ENCODE data around the gene SAC3D1. TPM values are rescaled to one million over a fixed set of nuclear protein-coding genes. Genes with fewer than 3 reads are reported as not detected.

Gene SAC3D1
- total RNA-seq, 1 donor from 2014 or later: 14.3 TPM

DNA sequence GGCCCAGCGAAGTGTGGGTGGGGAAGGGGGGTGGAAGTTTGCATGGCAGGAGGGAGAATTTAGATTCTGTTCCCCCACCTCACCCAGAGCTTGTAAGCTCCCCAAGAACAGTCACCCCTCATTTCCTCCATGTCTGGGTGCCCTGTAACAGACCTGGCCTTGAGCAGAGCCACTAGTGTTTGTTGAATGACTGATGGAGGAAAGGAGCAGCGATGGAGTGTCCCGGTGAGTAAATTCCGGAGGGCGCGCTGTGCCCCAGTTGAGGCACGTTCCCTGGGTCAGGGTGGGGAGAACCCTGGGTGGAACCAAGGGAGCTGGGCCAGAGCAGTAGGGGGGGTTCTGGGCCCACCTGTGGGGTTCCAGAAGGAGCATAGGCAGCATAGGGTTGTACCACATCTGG, 16.5 kb downstream of the SAC3D1 start:
- no peaks in the 10 kb centered on the region for H3K9me3 Mint-ChIP-seq (ENCODE audit: low read depth)
- peaks cover 12% of the 10 kb centered on the region for H3K27me3 Mint-ChIP-seq (ENCODE audit: low read depth)
- H3K36me3 Mint-ChIP-seq (ENCODE audit: low read depth): no peaks in the 10 kb centered on the region
- no peak for DNase-seq (ENCODE audit: low spot score)
- TF ChIP-seq CTCF (IDR thresholded peaks at IDR 0.05): no peak
- H3K27ac Mint-ChIP-seq (ENCODE audit: unreplicated experiment): no peak overlapping the region
- no peak overlapping the region for H3K4me3 Mint-ChIP-seq (ENCODE audit: unreplicated experiment)
- H3K4me1 Mint-ChIP-seq (ENCODE audit: low read depth): no peaks in the 10 kb centered on the region

- Mint-ChIP-seq H3K4me3 (ENCODE audit: unreplicated experiment) (no peak overlapping the region), H3K27me3 (ENCODE audit: low read depth) (peaks cover 12% of the 10 kb centered on the region)
- no peak for TF ChIP-seq CTCF (IDR thresholded peaks at IDR 0.05)
Measured at GRCh38 chr11:65058012-65058411, 17.0 kb downstream of the SAC3D1 start.

DNA sequence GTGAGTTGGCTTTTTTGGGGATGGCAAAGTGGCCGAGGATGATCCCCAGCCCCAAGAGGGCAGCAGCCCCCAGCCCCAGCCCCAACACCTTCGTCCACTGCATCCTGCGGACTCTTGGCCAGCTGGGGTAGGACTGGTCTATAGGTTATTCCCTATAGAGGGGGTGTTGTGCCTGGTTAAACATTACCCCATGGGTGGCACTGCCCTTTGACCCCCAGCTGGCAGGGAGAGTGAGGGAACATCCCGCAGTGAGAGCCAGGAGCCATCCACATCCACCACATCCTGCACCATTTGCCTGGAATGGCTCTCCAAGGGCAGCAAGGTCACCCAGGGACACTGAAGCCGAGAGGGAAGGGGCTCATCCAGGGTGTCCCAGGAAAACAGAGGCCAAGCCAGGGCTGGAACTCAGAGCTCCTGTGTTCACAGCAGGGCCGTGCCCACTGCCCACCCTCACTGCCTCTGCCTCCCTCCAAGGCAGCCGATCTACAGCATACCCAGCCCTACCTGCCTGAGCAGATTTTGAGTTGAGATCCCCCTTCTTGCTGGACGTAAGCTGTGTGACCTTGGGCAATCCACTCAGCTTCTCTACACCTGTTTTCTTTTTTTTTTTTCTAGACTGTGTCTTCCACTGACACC, 17.5 kb downstream of the SAC3D1 start, which contains the start of gene NAALADL1:
NAALADL1 (minus strand) TSS at position 135 of the 636 bp plus-strand sequence; CDS start at position 103, 32 bp downstream.
- no peaks in the 10 kb centered on the region for H3K36me3 Mint-ChIP-seq (ENCODE audit: low read depth)
- peaks cover 8% of the 10 kb centered on the region for H3K27me3 Mint-ChIP-seq (ENCODE audit: low read depth)
- no peaks in the 10 kb centered on the region for H3K4me1 Mint-ChIP-seq (ENCODE audit: low read depth)
- no peak for TF ChIP-seq CTCF (IDR thresholded peaks at IDR 0.05)
- no peak for DNase-seq (ENCODE audit: low spot score)
- no peak within 1 kb of the TSS for H3K27ac Mint-ChIP-seq (ENCODE audit: unreplicated experiment)
- H3K4me3 Mint-ChIP-seq (ENCODE audit: unreplicated experiment): no peak within 1 kb of the TSS
- no peaks in the 10 kb centered on the region for H3K9me3 Mint-ChIP-seq (ENCODE audit: low read depth)

More at GRCh38 chr11:65058012-65058411, 17.0 kb downstream of the SAC3D1 start:
- DNase-seq (ENCODE audit: low spot score): no peak
- H3K4me1 Mint-ChIP-seq (ENCODE audit: low read depth): no peaks in the 10 kb centered on the region
- H3K36me3 Mint-ChIP-seq (ENCODE audit: low read depth): no peaks in the 10 kb centered on the region
- H3K27ac Mint-ChIP-seq (ENCODE audit: unreplicated experiment): no peak overlapping the region
- H3K9me3 Mint-ChIP-seq (ENCODE audit: low read depth): no peaks in the 10 kb centered on the region

DNA sequence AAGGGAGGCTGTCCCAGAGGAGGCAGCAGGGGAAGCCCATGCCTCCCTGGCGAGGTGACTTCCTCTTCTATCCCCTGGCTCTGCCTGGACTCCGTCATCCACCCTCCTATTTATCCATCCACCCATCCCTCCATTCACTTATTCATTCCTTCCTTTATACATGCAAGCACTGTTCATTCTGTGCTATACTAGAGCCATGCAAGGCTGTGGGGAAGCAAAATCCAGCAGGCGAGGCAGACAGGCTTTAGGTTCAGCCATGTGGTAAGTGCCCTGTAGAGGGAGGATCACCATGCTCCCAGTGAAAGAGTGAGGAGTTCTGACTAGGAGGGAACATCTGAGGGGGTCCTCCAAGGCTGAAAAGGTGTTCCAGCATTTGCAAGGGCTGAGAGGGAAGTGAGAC, 18.5 kb downstream of the SAC3D1 start:
- Mint-ChIP-seq H3K4me1 (ENCODE audit: low read depth) (no peaks in the 10 kb centered on the region), H3K27ac (ENCODE audit: unreplicated experiment) (no peak overlapping the region), H3K9me3 (ENCODE audit: low read depth) (no peaks in the 10 kb centered on the region)

More for the DNA sequence above, 18.5 kb downstream of the SAC3D1 start:
- H3K27me3 Mint-ChIP-seq (ENCODE audit: low read depth): no peaks in the 10 kb centered on the region
- TF ChIP-seq CTCF (IDR thresholded peaks at IDR 0.05): no peak
- H3K4me3 Mint-ChIP-seq (ENCODE audit: unreplicated experiment): no peak overlapping the region
- H3K36me3 Mint-ChIP-seq (ENCODE audit: low read depth): no peaks in the 10 kb centered on the region
- DNase-seq (ENCODE audit: low spot score): no peak

Measured in chondrocyte (in vitro differentiated cells).